ENCODE data around the gene CDH18.

DNA sequence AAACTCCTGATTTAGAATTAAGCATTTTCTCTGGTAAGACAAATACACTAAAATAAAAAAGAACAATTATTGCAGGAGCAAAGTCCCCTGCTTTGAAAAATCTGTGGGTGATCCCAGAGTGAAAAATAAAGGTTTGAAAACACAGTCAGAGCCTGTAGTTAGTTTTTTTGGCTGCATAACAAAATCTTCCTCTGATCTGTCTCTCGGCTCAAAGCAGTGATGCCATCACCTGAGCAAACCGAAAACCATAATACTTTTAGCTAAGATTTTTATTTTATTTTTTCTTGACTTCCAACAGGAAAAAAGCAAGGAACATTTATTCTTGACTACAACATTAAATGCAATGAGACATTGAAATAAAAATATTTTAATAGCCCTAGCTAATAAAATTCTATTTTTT is 1.2 kb downstream of the CDH18 start:
- TF ChIP-seq POLR2A (IDR thresholded peaks at IDR 0.05; ENCODE audit: low read depth, low read length) (no peak), POLR2AphosphoS5 (IDR thresholded peaks at IDR 0.05; ENCODE audit: insufficient read depth, low read depth, low read length) (no peak), CTCF (IDR thresholded peaks at IDR 0.05; ENCODE audit: extremely low read depth in 1 of 2, insufficient read depth in 1 of 2, low read depth in 1 of 2, low read length in 2 of 2) (no peak), FOS (IDR thresholded peaks at IDR 0.05; ENCODE audit: borderline replicate concordance, insufficient read depth, low read length) (no peak)

Data from endothelial cell of umbilical vein (primary cell).